Chondrocyte (in vitro differentiated cells): ENCODE data around the gene CACNA1C. TPM values are rescaled to one million over a fixed set of nuclear protein-coding genes. Genes with fewer than 3 reads are reported as not detected.

Experiments used
- DNase-seq: peaks from one replicate; pipeline ENCODE4 v3.0.0; 2021; ENCODE audit warnings: mixed read lengths, low spot score
- H3K27ac Mint-ChIP-seq: one replicate; pipeline ENCODE4 v1.8.0; 2021; ENCODE audit warnings: mild to moderate bottlenecking, moderate library complexity, mixed read lengths; ENCODE audit not compliant: unreplicated experiment
- H3K27me3 Mint-ChIP-seq: 2 replicates; pipeline ENCODE4 v1.8.0; 2021; ENCODE audit warnings: low read depth, mixed read lengths
- H3K36me3 Mint-ChIP-seq: 2 replicates; pipeline ENCODE4 v1.8.0; 2021; ENCODE audit warnings: low read depth, mixed read lengths
- H3K4me1 Mint-ChIP-seq: 2 replicates; pipeline ENCODE4 v1.8.0; 2021; ENCODE audit warnings: low read depth, mild to moderate bottlenecking, mixed read lengths
- H3K4me3 Mint-ChIP-seq: one replicate; pipeline ENCODE4 v1.8.0; 2021; ENCODE audit warnings: mild to moderate bottlenecking, moderate library complexity, mixed read lengths; ENCODE audit not compliant: unreplicated experiment
- H3K9me3 Mint-ChIP-seq: 2 replicates; pipeline ENCODE4 v1.8.0; 2021; ENCODE audit warnings: low read depth, mixed read lengths
- CTCF ChIP-seq: fragments of 200-600 bp; sonication (generic); IDR thresholded peaks from 2 replicates; pipeline ENCODE4 v1.5.0; 2021; ENCODE audit warnings: antibody characterized with exemption, mild to moderate bottlenecking, moderate library complexity
- total RNA-seq: library from RNA; stranded (reverse); gene quantifications from 3 replicates; pipeline ENCODE4 v1.2.1, GENCODE V29; 2021

CACNA1C gene
- total RNA-seq, 1 donor from 2014 or later = 27.0 TPM

GRCh38 chr12:2384533-2385351 lies 332.0 kb downstream of the CACNA1C start:
- Mint-ChIP-seq H3K27me3 (no peaks in the 10 kb centered on the region), H3K4me3 (peak overlapping the region; percentile 27), H3K36me3 (peaks cover 2% of the 10 kb centered on the region), H3K4me1 (peaks cover 45% of the 10 kb centered on the region), H3K27ac (peak overlapping the region; percentile 91), H3K9me3 (no peaks in the 10 kb centered on the region)
- TF ChIP-seq CTCF = peak; percentile 46
- no peak for DNase-seq

- peak overlapping the region; percentile 27 for H3K4me3 Mint-ChIP-seq
- no peak for DNase-seq
- H3K9me3 Mint-ChIP-seq = no peaks in the 10 kb centered on the region
- H3K27me3 Mint-ChIP-seq = no peaks in the 10 kb centered on the region
- no peak for TF ChIP-seq CTCF
- peak overlapping the region; percentile 91 for H3K27ac Mint-ChIP-seq
- H3K4me1 Mint-ChIP-seq = peaks cover 38% of the 10 kb centered on the region
- H3K36me3 Mint-ChIP-seq = peaks cover 2% of the 10 kb centered on the region
Observed at GRCh38 chr12:2385529-2385928, 332.7 kb downstream of the CACNA1C start.

GRCh38 chr12:2386566-2386965 lies 333.8 kb downstream of the CACNA1C start:
- no peak for TF ChIP-seq CTCF
- DNase-seq = no peak
- Mint-ChIP-seq H3K36me3 (peaks cover 2% of the 10 kb centered on the region), H3K4me3 (no peak overlapping the region), H3K27ac (no peak overlapping the region), H3K4me1 (peaks cover 38% of the 10 kb centered on the region), H3K27me3 (no peaks in the 10 kb centered on the region), H3K9me3 (no peaks in the 10 kb centered on the region)

- no peak for TF ChIP-seq CTCF
- H3K27ac Mint-ChIP-seq = no peak overlapping the region
- DNase-seq = no peak
Observed at GRCh38 chr12:2387103-2387834, 334.5 kb downstream of the CACNA1C start.

GRCh38 chr12:2389079-2389790 lies 336.4 kb downstream of the CACNA1C start:
- H3K9me3 Mint-ChIP-seq = no peaks in the 10 kb centered on the region
- H3K4me3 Mint-ChIP-seq = no peak overlapping the region
- no peak for TF ChIP-seq CTCF
- H3K27ac Mint-ChIP-seq = no peak overlapping the region
- no peaks in the 10 kb centered on the region for H3K27me3 Mint-ChIP-seq
- peaks cover 14% of the 10 kb centered on the region for H3K4me1 Mint-ChIP-seq
- DNase-seq = no peak
- peaks cover 2% of the 10 kb centered on the region for H3K36me3 Mint-ChIP-seq

More at GRCh38 chr12:2387103-2387834, 334.5 kb downstream of the CACNA1C start:
- Mint-ChIP-seq H3K4me3 (no peak overlapping the region), H3K27me3 (no peaks in the 10 kb centered on the region), H3K9me3 (no peaks in the 10 kb centered on the region), H3K4me1 (peaks cover 33% of the 10 kb centered on the region), H3K36me3 (peaks cover 2% of the 10 kb centered on the region)
